ENCODE results near the gene SMARCA1. TPM values are rescaled to one million over a fixed set of nuclear protein-coding genes. Genes with fewer than 3 reads are reported as not detected.

SMARCA1 gene
- total RNA-seq, 2 experiments from 2014 or later: 0.19 TPM; not detected in 1

DNA sequence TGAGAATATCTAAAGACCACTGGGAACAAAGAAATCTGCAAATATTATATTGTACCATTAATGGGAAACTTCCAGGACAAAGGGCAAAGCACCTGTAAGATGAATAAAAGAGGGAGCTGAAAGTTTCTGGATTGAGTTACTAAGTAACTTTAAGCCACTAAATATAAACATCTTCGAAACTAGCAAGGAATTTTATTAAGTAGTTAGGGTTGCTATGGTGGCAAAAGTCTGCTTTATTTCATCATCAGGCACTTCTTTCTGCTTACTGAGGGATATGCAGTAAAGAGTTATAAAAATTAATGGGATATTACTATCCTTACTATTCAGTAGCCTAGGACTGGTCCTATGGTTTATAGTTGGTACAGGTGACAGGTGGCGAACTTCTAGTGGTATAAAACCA, 33.0 kb downstream of the SMARCA1 start:
- Histone ChIP-seq H3K79me2 (ENCODE audit: insufficient read depth, low read depth, low read length) (no peaks in the 10 kb centered on the region), H3K4me1 (ENCODE audit: insufficient read depth, low read length, poor library complexity, severe bottlenecking) (no peaks in the 10 kb centered on the region), H3K9me2 (ENCODE audit: insufficient read depth, low read length) (no peaks in the 10 kb centered on the region), H2AFZ (ENCODE audit: low read length) (no peak overlapping the region), H3K4me2 (ENCODE audit: low read length) (no peak overlapping the region), H3K36me3 (ENCODE audit: insufficient read depth, low read length) (no peaks in the 10 kb centered on the region), H3K4me3 (ENCODE audit: low read depth, low read length, poor library complexity, severe bottlenecking) (no peak overlapping the region), H3K9me3 (ENCODE audit: low read length) (no peaks in the 10 kb centered on the region), H4K20me1 (ENCODE audit: insufficient read depth, low read length) (no peaks in the 10 kb centered on the region), H3K27ac (ENCODE audit: low read depth, low read length, poor library complexity, severe bottlenecking) (no peak overlapping the region)
- BruUV-seq (replicated peaks): no TSS peak
- no peak for DNase-seq (ENCODE audit: low spot score)
- no peak for TF ChIP-seq EZH2phosphoT487 (IDR thresholded peaks at IDR 0.05; ENCODE audit: borderline replicate concordance, low read depth, low read length)
- ChIA-PET CTCF (ENCODE audit: unreplicated experiment) (no interaction called here), POLR2A (no interaction called here)
- intact Hi-C loops (cut with micrococcal nuclease; ENCODE audit: unreplicated experiment): no loop called here

DNA sequence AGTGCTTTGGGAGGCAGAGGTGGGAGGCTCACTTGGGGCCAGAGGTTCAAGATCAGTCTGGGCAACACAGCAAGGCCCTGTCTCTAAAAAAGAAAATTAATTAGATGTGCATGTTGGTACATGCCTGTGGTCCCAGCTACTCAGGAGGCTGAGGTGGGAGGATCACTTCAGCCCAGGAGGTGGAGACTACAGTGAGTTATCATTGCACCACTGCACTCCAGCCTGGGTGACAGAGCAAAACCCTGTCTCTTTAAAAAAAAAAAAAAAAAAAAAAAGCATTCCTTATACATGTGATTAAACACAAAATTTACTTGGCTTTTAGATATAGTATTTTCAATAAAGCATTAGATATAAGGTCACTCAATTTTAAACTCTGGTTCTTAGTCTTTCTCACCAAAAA, 34.9 kb downstream of the SMARCA1 start:
- Histone ChIP-seq H3K4me3 (ENCODE audit: low read depth, low read length, poor library complexity, severe bottlenecking) (no peak overlapping the region), H3K36me3 (ENCODE audit: insufficient read depth, low read length) (no peaks in the 10 kb centered on the region), H3K9me2 (ENCODE audit: insufficient read depth, low read length) (no peaks in the 10 kb centered on the region), H3K27ac (ENCODE audit: low read depth, low read length, poor library complexity, severe bottlenecking) (no peak overlapping the region), H3K4me1 (ENCODE audit: insufficient read depth, low read length, poor library complexity, severe bottlenecking) (no peaks in the 10 kb centered on the region), H2AFZ (ENCODE audit: low read length) (no peak overlapping the region), H4K20me1 (ENCODE audit: insufficient read depth, low read length) (no peaks in the 10 kb centered on the region), H3K79me2 (ENCODE audit: insufficient read depth, low read depth, low read length) (no peaks in the 10 kb centered on the region), H3K4me2 (ENCODE audit: low read length) (no peak overlapping the region), H3K9me3 (ENCODE audit: low read length) (no peaks in the 10 kb centered on the region)
- POLR2A ChIA-PET: no interaction called here
- BruUV-seq (replicated peaks): no TSS peak
- TF ChIP-seq, protein P1, sequence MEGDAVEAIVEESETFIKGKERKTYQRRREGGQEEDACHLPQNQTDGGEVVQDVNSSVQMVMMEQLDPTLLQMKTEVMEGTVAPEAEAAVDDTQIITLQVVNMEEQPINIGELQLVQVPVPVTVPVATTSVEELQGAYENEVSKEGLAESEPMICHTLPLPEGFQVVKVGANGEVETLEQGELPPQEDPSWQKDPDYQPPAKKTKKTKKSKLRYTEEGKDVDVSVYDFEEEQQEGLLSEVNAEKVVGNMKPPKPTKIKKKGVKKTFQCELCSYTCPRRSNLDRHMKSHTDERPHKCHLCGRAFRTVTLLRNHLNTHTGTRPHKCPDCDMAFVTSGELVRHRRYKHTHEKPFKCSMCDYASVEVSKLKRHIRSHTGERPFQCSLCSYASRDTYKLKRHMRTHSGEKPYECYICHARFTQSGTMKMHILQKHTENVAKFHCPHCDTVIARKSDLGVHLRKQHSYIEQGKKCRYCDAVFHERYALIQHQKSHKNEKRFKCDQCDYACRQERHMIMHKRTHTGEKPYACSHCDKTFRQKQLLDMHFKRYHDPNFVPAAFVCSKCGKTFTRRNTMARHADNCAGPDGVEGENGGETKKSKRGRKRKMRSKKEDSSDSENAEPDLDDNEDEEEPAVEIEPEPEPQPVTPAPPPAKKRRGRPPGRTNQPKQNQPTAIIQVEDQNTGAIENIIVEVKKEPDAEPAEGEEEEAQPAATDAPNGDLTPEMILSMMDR (conservative IDR thresholded peaks at IDR 0.05; ENCODE audit: low read length): no peak
- TF ChIP-seq EZH2phosphoT487 (IDR thresholded peaks at IDR 0.05; ENCODE audit: borderline replicate concordance, low read depth, low read length): no peak
- CTCF ChIA-PET (ENCODE audit: unreplicated experiment): no interaction called here
- intact Hi-C loops (cut with micrococcal nuclease; ENCODE audit: unreplicated experiment): no loop called here
- DNase-seq (ENCODE audit: low spot score): no peak

DNA sequence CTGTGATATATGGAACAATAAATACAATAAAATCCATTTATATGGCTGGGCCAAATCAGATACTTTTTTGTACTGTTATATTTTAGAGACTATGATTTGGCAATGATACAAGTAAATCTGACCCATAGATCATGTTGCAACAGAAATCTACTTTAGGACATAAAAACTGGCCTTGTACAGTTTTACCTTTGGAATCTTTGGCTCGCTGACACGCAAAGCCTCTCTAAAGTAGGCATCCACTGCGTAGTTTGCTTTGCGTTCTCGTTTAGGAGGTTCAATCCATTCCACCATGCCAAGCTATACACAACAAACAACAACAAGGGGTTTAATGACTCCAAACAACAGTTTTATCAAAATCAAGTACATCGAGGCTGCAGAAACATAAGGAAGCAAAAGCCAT, 42.4 kb downstream of the SMARCA1 start:
- ChIA-PET CTCF (ENCODE audit: unreplicated experiment) (no interaction called here), POLR2A (no interaction called here)
- no peak for TF ChIP-seq EZH2phosphoT487 (IDR thresholded peaks at IDR 0.05; ENCODE audit: borderline replicate concordance, low read depth, low read length)
- H3K4me2 ChIP-seq (ENCODE audit: low read length): no peak overlapping the region
- no peaks in the 10 kb centered on the region for H3K9me2 ChIP-seq (ENCODE audit: insufficient read depth, low read length)
- no peak for DNase-seq (ENCODE audit: low spot score)
- H3K4me1 ChIP-seq (ENCODE audit: insufficient read depth, low read length, poor library complexity, severe bottlenecking): no peaks in the 10 kb centered on the region
- intact Hi-C loops (cut with micrococcal nuclease; ENCODE audit: unreplicated experiment): no loop called here
- BruUV-seq (replicated peaks): no TSS peak
- no peaks in the 10 kb centered on the region for H3K9me3 ChIP-seq (ENCODE audit: low read length)
- H3K79me2 ChIP-seq (ENCODE audit: insufficient read depth, low read depth, low read length): no peaks in the 10 kb centered on the region
- H3K4me3 ChIP-seq (ENCODE audit: low read depth, low read length, poor library complexity, severe bottlenecking): no peak overlapping the region
- H2AFZ ChIP-seq (ENCODE audit: low read length): no peak overlapping the region
- H3K27ac ChIP-seq (ENCODE audit: low read depth, low read length, poor library complexity, severe bottlenecking): no peak overlapping the region
- no peaks in the 10 kb centered on the region for H4K20me1 ChIP-seq (ENCODE audit: insufficient read depth, low read length)
- no peaks in the 10 kb centered on the region for H3K36me3 ChIP-seq (ENCODE audit: insufficient read depth, low read length)

DNA sequence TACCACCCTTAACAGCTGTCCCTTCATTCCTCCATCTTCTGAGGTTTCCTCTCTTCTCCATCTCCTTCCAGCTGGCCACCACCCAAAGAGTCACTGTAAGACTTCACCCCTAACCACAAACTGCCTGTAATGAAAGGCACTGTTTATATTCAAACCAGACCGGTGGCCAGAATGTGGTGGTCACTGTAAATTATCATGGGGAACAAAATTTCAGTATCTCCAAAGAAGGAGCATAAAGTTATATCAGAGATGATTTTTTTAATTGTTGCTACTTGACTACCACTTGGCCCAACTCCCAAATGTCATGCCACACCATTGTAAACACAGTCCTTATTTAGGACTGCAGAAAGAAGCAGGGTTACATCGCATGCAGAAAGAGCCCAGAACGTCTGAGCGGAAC, 44.8 kb downstream of the SMARCA1 start:
- DNase-seq (ENCODE audit: low spot score): no peak
- no TSS peak for BruUV-seq (replicated peaks)
- H3K4me2 ChIP-seq (ENCODE audit: low read length): no peak overlapping the region
- H2AFZ ChIP-seq (ENCODE audit: low read length): no peak overlapping the region
- H3K9me2 ChIP-seq (ENCODE audit: insufficient read depth, low read length): no peaks in the 10 kb centered on the region
- TF ChIP-seq, protein P1 (conservative IDR thresholded peaks at IDR 0.05; ENCODE audit: low read length): no peak
- TF ChIP-seq EZH2phosphoT487 (IDR thresholded peaks at IDR 0.05; ENCODE audit: borderline replicate concordance, low read depth, low read length): no peak
- H3K27ac ChIP-seq (ENCODE audit: low read depth, low read length, poor library complexity, severe bottlenecking): no peak overlapping the region
- H3K4me1 ChIP-seq (ENCODE audit: insufficient read depth, low read length, poor library complexity, severe bottlenecking): no peaks in the 10 kb centered on the region
- no peaks in the 10 kb centered on the region for H4K20me1 ChIP-seq (ENCODE audit: insufficient read depth, low read length)
- H3K36me3 ChIP-seq (ENCODE audit: insufficient read depth, low read length): no peaks in the 10 kb centered on the region
- ChIA-PET CTCF (ENCODE audit: unreplicated experiment) (no interaction called here), POLR2A (no interaction called here)
- intact Hi-C loops (cut with micrococcal nuclease; ENCODE audit: unreplicated experiment): no loop called here
- H3K4me3 ChIP-seq (ENCODE audit: low read depth, low read length, poor library complexity, severe bottlenecking): no peak overlapping the region
- H3K79me2 ChIP-seq (ENCODE audit: insufficient read depth, low read depth, low read length): no peaks in the 10 kb centered on the region
- H3K9me3 ChIP-seq (ENCODE audit: low read length): no peaks in the 10 kb centered on the region

Data from OCI-LY7 (cell line).